Gastroesophageal sphincter (tissue), 3 donors: ENCODE results near the gene COPZ1.

Source experiments
- CTCF ChIP-seq, 4 experiments: fragments of 200-600 bp in 2 of 4; fragments of 450-650 bp in 2 of 4; sonication (generic) in 1 of 4; IDR thresholded peaks; one replicate each; pipeline ENCODE4 v1.5.1; 2017 to 2019; ENCODE audit warnings: antibody characterized with exemption in 4 of 4, mild to moderate bottlenecking in 2 of 4, moderate library complexity in 2 of 4
- POLR2A ChIP-seq, 2 donors: fragments of 450-650 bp; IDR thresholded peaks; one replicate each; pipeline ENCODE4 v1.6.1; 2017; ENCODE audit warnings: antibody characterized with exemption in 2 of 2, mild to moderate bottlenecking in 2 of 2, moderate library complexity in 1 of 2
- POLR2AphosphoS5 ChIP-seq: sonication (generic); formaldehyde crosslinking; IDR thresholded peaks from one replicate; pipeline ENCODE4 v1.6.1; 2017; ENCODE audit warnings: antibody characterized with exemption

- no peak for TF ChIP-seq POLR2AphosphoS5
- no peak for TF ChIP-seq CTCF (IDR thresholded peaks at IDR 0.05)
- TF ChIP-seq POLR2A (IDR thresholded peaks at IDR 0.05) = no peak
Observed at GRCh38 chr12:54301428-54302048, 23.4 kb upstream of the COPZ1 start.
